PC-9 (cell line): ENCODE data around the gene PDK2.

ENCODE experiments used
- CTCF ChIP-seq: fragments of 200-600 bp; sonication (generic); conservative IDR thresholded peaks from 2 replicates; pipeline ENCODE4 v1.6.1; 2017; ENCODE audit warnings: mixed run types, antibody characterized with exemption, mild to moderate bottlenecking, moderate library complexity
- EZH2 ChIP-seq: fragments of 200-600 bp; sonication (generic); IDR thresholded peaks from 2 replicates; pipeline ENCODE4 v1.8.0; 2017; ENCODE audit warnings: antibody characterized with exemption, low read depth

- TF ChIP-seq CTCF (no peak), EZH2 (no peak)
Measured at GRCh38 chr17:50155115-50155819, 60.1 kb downstream of the PDK2 start.
